ENCODE measurements around the gene EEFSEC.
"Not testable (repeated sequence)": the region's sequence is repeated elsewhere in the genome, so short reads cannot be mapped to it uniquely, and the experiment has no call there.

Gene EEFSEC

DNA sequence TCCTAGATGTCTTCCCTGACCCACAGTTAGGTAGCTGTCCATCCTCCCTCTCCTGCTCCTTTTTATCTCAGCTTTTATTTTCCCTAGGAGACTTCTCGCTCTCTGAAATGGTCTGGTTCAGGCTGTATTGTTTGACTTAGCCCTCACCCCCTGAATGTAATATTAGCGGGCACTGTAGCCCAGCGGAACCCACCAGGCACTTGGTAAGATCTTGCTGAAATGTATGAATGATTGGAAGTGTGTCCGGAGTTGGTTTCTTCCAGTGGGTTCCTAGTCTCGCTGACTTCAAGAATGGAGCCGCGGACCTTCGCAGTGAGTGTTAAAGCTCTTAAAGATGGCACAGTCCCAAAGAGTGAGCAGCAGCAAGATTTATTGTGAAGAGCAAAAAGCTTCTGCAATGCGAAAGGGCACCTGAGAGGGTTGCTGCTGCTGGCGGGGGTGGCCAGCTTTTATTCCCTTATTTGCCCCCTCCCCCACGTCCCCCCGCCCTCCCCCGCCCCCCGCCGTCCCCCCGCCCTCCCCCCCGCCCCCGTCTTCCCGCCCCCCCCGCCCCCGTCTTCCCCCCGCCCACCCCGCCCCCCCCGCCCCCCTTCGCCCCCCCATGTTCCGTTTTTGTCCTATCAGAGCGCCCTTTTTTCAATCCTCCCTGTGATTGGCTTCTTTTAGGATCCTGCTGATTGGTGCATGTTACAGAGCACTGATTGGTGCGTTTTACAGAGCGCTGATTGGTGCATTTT is 694 bp upstream of the EEFSEC start:
- DNase-seq (ENCODE audit: low read depth), result no peak

DNA sequence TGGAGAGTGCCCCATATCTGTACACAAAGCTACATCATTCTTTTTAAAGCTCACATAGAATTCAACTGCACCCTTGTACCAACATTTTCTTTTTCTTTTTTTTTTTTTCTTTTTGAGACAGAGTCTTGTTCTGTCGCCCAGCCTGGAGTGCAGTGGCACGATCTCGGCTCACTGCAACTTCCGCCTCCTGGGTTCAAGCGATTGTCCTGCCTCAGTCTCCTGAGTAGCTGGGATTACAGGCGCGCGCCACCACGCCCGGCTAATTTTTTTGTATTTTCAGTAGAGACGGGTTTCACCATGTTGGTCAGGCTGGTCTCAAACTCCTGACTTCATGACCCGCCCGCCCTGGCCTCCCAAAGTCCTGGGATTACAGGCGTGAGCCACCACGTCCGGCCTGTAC is 1.1 kb downstream of the EEFSEC start:
- not testable (repeated sequence) for DNase-seq (ENCODE audit: low read depth)

DNA sequence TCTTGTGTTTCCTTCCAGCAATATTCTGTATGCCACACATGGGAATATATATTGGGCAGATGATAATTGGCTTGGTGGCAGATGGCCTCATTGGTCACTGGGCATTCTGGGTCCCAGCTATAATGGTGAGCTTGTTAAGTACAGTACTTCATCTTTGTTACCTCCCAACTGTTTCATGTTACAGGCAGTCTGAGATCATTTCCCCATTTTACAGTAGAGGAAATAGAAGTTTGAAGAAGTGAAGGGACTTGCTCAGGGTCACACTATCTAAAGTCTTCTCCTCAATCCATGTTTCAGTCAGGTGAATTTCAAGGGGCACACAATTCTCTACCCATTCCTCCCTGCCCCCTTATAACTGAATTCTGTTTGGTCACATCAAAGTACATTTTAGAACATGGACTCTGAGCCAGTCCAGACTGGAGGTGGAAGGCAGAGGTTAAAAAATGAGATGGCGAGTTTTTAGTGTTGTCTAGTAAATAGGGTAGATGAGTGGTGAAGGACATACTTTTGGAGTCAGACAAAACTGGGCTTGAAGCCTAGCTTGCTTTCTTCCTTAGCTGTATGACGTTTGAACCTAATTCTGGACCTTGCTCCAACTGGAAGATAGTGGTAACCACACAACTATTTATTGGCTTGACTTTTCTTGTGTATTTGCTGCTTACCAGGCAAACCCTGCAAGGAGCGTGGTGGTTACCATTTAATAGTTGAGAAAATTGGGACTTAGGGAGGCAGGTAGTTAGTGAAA is 2.5 kb downstream of the EEFSEC start:
- no peak for DNase-seq (ENCODE audit: low read depth)

DNA sequence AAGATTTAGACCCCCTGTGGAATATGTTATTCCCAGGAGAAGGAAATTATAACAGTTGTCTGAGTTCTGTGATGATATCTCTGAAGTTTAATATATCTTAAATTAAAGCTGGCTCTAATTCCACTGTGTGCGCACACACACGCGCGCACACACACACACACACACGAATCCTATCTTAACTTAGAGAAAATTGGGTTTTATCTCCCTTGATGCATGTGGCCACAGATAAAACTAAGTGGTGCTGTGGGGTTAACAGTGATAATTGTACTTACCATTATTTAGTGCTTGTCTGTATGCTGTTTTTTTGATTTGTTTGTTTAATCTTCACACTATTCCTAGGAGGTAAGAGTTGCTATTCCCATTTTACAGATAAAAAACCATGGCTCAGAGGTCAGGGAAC is 7.4 kb downstream of the EEFSEC start:
- DNase-seq (ENCODE audit: low read depth), result no peak

DNA sequence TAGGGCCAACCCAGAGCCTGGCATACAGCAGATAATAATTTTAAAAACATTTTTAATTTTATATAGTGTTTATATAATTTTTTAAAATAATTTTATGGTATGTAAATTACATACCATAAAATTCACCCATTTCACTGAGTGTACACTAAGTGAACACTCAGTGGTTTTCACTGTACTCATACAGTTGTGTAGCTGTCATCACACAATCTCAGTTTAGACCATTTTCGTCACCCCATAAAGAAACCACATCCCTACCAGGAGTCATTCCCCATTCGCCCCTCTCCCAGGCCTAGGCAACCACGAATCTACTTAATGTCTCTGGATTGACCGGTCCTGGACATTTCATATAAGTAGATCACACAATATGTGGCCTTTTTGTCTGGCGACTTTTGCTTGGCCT is 10.2 kb downstream of the EEFSEC start:
- no peak for DNase-seq (ENCODE audit: low read depth)

DNA sequence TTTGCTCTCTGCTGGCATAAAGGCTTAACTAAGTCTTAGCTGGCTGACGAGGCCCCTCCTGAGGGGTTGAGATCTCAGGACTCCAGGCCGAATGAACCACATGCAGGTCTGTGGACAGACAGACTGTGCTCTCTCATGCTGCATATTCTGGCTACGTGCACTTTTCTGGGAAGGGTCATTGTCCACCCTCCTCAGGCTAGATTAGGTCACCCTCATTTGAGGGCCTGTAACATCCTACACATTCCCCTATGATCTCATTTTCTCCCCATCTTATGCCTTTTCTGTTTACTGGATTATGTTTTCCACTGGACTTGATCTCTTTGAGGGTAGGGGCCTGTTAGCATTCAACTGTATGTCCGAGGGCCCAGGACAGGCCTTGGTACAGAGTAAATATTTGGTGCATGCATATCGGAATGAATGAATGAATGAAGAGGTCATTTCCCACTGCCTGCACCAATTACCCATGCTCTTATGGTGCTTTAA is 13.7 kb downstream of the EEFSEC start:
- DNase-seq (ENCODE audit: low read depth), result no peak

DNA sequence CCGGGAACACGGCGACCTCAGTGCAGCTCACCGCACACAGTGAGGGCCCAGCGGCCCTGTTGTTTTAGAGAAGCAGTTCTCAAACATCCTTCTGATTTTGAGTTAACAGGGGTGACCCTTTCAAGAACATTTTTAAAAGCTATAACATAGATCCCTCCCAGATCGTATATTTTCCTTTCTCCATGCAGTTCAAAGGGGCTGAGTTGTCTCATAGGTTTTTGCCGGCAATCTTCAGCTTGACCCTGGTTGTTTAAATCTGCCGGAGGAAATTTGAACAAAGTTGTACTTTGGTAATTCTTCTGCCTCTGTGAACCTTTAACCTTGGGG is 14.3 kb downstream of the EEFSEC start:
- no peak for DNase-seq (ENCODE audit: low read depth)

DNA sequence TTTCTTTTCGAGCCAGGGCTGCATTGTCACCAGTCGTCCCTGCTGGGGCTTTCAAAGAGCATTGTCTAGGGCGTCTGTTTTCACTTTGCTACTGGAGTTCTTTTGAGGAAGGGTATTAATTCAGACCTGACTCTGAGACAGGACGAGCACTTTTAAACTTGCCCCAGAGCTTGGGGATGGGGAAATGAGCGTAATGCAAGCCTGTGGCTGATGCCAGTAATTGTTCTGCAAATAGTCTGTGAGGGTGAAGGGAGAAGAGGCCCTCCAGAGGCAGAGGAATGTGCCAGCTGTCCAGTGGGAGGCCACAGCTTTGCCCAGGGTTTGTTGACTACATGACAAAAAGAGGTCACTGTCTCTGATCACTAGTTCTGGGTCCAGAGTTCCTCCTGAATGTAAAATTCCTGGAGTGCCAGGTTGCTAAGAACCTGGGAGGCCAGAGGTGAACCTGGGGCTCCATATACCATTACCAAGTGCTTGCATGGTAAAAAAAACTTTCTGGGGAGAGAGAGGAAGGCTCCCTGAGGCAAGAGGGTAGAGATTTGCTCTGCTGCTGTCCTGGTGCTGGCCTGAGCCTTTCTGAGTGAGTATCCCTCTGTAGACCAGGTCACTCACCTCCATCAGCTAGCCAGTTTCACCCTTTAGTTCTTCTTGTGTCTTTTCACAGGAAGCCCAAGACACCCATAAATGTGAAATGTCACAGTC is 14.8 kb downstream of the EEFSEC start:
- no peak for DNase-seq (ENCODE audit: low read depth)

DNA sequence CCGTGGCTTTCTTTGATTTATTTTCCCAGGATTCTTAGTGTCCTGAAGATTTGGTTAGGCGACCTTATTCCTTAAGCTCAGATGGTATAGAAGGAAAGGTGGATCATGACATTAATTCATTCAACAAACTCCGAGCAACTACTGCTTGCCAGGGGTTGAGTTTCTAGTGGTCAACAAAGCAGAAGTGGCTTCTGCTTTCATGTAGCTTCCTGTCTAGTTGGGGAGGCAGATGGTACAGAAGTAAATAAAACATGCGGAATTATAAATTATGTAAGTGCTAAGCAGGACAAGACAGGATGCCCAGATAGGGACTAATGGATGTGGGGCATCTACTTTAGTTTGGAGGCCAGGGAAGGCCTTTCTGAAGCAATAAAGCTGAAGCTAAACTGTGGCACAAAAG is 15.6 kb downstream of the EEFSEC start:
- no peak for DNase-seq (ENCODE audit: low read depth)

DNA sequence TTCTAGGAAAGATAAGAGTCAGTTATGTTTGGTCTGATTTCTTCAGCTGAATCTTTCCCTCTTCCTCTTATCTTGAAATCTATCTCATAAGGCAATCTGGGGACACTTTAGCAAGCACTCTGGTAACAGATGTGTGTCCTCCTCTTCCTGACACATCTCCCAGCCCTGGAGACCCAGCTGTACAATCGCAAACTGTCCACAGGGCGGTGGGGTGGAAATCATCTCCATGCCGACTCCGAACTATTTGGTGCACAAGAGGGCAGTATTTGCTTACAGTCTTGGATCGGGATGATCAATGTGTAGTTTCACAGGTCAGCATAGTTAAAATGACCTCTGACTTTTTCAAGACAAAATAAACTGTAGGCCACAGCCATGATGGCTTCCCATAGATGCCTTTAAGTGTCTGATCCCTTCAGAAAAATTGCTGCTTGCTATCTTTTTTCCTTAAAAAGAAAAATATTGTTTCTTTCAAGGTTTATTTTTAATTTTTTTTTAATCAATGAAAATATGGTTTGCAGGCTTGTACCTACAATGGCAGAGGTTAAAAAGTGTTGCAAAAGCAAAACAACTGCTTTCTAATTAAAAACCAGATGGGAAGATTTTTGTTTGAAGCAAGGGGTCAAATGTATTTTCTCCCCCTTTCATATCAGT is 17.7 kb downstream of the EEFSEC start:
- DNase-seq (ENCODE audit: low read depth), result no peak

DNA sequence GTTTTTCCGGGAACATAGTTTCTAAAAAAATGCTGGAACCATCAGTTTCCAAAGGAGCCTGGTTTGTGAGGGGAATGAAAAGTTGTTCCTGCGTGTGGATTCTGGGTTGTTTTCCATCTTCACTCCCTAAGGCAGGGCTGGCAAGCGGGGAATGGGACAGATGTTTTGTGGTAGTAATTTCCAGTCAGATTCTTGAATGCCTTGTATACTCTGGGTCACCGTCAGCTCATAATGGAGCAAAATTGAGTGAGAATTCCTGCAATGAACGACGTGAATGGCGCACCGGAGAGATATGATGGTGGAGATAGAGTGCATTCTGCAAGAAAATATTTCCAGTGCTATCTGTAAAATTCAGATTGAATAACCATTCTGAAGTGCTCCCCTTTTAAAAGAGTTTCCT is 19.9 kb downstream of the EEFSEC start:
- DNase-seq (ENCODE audit: low read depth), result no peak

DNA sequence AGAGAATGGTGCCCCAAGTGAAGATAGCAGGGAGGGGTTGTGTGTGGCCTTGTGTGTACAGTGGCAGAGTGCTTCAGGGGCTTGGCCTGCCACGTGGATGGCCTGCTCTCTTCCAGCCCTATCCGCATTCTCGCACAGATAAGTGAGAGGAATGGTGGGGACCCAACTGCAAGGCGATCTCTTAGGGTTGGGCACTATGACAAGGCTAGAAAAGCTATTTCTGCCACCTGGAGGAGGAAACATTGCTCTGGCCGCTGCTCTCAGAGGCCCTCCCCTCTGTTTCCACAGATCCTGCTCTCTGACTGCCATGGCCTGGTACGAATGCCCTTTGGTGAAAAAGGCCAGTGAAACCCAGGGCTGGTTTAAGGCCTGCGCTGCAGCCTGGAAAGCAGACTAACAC is 20.6 kb downstream of the EEFSEC start:
- DNase-seq (ENCODE audit: low read depth), result no peak

DNA sequence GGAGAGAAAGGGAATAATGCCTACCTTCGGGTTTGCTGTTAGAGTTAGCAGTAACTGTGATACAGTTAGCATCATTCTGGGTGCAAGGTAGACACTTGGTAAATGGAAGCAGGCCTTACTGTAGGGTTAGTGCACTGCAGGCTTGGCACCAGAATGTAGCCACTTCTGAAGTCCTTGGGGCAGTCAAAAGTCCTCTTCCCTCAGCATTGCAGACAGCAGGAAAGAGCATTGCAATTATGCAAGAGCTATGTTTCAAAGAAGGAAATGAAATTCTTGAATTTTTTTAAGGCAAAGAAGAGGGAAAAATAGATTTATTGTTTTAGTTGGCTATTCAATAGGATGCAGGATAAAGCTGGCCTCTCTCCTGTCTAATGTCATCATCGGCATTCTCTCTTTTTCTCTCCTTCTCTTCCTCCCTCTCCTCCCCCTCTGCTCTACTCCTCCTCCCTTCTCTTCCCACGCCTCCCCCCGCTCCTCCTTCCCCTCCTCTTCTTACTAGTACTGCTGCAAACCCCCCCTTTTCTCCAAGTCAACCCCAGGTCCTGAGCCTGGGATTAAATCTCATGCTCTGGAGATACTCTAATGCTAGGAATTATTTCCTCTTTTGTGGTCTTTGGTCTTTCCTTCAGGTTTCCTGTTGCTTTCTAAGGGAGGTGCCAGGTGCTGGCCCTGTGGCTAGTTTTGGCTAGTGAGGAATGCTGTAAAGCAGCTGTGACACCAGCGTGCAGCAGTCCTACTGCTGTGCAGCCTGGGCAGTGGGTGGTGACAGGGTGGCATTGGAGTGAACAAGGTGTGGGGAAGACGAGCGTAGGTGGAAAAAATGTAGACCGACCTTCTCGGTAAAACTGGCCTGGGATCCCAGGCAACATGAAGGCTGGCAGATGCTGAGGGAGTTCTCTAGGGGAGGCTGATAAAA is 21.7 kb downstream of the EEFSEC start:
- no peak for DNase-seq (ENCODE audit: low read depth)

DNA sequence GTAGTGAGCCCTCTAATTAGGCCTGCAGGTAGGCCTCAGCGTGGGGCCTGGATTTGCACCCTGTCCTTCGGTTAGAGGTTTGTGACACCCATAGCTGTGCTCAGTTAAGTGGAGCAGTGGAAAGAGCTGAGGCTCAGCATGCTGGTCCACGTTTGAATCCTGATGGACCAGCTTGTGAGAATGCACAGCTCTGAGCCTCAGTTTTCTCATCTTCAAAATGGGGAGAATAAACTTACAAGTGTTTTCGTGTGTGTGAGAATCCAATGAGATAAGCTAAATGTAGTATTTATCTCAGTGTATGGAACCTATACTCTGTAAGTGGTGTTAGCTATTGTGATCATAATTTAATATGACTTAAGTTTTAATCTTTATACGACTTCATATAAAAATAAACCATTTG is 22.5 kb downstream of the EEFSEC start:
- no peak for DNase-seq (ENCODE audit: low read depth)

DNA sequence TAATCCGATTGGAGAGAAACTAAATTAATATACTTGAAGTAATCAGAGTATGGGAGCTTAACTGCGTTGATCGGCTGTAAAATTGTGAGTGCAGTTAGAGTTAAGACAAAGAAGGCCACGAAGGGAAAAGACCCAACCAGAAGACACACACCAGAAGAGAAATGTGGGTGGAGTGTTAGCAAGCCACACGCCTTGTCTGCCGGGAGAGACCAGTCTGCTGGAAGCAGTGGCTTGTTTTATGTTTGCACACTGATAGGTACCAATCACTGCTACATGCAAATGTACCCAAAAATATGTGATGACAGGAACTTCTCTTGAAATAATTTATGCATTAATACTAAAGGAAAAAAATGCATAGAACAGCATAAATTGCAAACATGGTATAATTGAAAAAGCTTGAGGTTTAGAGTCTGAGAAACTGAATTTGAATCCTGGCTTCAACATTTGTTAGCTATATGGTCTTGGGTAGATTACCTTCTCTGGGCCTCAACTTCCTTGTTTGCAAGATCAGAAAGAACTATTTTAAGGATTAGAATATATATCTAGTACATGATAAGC is 23.1 kb downstream of the EEFSEC start:
- no peak for DNase-seq (ENCODE audit: low read depth)

DNA sequence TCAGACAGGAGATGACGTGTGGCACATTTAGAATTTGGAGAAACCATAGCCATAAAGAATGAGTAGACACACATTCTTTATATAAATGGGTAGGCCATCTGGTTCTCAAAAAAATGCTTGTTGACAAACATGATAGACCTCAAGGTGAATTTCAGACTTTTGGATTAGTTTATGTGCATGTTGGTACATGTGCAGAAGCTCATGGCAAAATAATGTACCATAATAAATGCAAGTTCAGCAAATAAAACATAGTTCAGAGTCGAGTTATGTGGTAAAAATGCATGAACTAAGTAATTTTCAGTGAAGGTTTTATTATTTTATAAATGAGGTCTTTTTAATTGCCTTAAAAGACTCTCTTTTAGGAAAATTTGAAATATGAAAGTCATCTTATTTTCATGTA is 24.6 kb downstream of the EEFSEC start:
- DNase-seq (ENCODE audit: low read depth), result no peak

DNA sequence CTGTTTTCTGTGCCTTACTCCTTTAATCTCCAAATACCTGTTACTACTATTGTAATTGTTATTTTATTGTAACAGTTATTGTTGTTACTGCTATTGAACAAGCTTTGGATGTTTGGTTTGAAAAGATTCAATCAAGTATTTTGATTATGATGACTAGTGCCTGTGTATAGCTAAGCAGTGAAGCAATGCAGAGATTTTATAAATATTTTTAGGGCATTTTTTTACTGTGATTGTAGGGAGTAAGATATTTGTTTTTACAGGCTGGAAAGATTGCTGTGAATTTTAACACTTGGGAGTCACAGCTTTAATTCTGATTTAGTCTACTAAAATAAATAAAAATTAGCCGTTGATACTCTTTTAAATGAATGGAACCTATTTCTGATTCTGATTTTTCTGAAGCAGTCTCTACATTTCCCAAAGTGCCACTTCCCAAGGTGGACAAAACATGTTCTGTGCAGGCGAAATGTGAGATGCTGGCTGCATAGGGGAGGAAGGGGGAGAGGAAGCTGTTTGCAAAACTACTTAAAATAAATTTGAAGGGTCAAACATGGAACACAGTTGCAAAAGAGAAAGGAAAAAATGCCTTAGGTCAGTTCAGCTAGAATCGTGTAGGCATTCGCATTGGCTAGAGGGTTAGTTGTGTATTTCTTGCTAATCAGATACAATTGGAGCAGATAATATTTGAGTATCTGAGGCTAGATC is 25.7 kb downstream of the EEFSEC start:
- DNase-seq (ENCODE audit: low read depth), result no peak

DNA sequence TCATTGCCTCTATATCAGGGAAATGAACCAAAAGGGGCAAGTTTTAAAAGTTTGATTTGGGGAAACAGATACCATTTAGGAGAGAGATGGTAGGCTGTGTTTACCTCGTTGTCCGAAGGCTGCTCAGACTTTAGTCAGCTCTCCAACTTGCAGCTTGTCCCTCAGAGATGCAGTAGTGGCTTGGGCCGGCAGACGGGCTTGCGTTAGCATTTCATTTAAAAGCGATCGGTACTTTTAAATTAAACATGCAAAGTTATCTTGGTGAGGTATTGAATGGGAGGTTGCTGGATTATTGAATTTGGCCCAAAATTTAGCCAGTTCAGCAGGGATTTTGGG is 26.2 kb downstream of the EEFSEC start:
- no peak for DNase-seq (ENCODE audit: low read depth)

DNA sequence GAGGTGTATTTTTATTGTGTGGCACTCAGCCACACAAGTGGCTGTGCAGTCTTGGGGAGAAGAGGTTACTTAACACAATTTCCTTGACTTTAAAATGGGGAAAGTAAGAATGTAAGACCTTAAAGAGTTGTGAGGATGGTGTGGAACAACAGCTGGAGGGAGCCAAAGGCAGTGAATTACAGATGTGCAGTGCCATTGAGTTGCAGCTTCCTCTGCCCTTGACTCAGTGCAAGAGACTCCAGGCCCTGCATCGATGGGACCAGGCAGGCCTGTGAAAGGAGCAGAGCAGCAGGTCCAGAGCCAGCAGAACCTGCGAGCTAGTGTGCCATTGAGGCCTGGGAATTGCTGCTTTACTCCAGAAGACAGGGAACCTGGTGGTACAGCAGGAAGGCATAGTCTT is 27.2 kb downstream of the EEFSEC start:
- no peak for DNase-seq (ENCODE audit: low read depth)

DNA sequence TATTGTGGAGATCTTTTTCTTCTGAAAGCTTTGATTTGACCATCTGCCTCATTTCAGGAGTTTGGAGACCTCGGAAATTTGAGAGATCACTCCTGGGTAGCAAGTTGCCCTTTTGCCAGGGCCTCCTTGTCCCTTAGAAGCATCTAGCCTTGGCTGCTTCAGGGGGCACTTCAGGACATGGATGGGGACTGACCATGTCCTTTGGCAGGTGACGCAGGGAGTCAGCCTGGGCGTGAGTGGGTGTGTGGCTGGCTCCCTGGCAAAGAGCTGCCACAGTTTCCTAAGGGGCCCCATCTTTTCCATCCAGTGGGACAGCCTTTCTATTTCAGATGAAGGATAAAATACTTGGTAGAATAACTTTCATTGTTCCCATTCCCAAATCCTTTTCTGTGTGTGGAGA is 27.6 kb downstream of the EEFSEC start:
- no peak for DNase-seq (ENCODE audit: low read depth)

DNA sequence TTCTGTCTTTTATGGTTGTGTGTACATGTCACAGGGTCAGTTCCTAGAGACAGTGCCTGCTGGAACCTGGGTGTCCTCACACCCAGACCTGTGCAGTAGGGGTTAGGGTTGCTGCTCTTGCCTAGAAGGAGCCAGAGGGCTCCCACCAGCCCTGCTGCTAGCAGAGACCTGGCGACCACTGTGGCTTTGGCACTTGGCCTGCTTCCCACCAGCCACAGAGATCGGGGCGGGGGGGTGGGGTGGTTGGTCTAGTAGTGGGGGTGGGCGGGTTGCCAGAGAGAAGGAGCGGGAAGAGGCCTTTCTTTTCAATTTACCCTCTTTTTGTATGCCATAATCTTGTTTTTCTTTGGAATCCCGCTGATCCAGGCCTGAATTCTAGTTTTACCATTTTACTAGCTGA is 29.4 kb downstream of the EEFSEC start:
- DNase-seq (ENCODE audit: low read depth), result no peak

All from activated T-helper 9 cell treated with anti-CD3 and anti-CD28 coated beads, Interleukin-2, amount 50 U/mL, for 16 hours (primary cell).